Measurements from ENCODE around the gene FOXA1.

The FOXA1 gene

DNA sequence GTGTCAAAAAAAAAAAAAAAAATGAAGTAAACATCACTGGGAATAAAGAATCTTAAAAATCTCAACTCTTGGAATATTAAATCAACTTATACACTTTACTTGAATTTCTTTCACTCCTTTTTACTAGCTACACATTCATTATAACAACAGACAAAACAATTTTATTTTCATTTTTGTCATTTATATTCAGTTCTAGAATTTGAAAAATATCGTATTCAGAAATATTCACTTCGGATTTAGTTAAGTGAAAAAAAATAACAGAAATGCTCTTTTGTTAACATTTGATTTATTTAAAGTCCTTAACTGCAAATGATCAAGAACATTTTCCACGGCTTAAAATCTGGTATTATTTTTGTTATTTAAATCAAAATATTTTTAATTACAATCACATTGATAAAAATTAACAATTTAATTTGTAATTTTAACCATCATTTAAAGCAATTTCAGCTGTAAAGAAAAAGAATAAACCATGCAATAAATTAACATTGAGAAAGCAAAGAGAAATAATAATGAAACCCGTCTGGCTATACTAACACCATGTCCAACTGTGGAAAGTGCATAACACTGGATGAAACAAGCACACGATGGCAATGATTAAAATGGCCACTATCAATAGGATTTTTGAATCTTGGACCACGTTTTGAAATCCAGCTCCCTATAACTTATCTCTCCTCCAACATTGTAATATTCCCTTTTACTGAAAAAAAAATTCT is 5.2 kb downstream of the FOXA1 start:
- TF ChIP-seq GATA3 (IDR thresholded peaks at IDR 0.05; ENCODE audit: low read depth, low read length) (no peak), GATA2 (IDR thresholded peaks at IDR 0.05; ENCODE audit: low read depth, low read length) (no peak)

DNA sequence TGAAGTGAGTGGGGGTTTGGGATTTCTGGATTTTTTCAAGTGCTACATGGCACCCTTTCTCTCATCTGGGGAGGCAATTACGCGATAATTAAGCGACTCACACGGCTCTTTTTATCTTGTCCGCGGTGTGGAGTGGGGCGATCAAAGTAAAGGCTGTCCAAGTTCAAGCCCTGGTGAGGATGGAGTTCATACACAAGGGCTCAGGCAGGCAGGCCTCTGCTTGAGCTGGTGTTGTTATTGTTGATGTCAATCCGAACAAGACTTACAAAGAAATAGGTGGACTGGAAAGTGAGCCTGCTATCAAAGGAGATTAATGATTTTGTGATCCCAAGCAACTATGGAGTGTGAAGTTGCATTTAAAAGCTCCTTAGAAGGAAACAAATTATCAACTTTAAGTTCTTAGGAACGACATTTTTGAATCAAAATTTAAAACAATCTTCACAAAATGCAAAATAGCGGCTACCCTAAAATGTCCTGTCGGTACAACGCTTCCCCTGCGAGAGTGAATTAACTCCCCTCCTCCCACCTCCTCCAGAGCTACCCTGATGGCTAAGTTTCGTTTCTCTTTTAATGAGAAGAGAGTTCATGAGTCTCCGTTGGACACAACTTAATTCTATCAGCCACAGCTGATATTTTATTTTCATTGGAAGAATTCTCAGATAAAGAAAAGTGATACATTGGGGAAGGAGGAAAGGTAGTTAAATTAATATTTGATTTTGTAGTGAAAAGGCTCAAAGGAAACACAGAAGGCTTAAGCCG is 5.9 kb downstream of the FOXA1 start:
- TF ChIP-seq GATA3 (IDR thresholded peaks at IDR 0.05; ENCODE audit: low read depth, low read length) (no peak), GATA2 (IDR thresholded peaks at IDR 0.05; ENCODE audit: low read depth, low read length) (no peak)

DNA sequence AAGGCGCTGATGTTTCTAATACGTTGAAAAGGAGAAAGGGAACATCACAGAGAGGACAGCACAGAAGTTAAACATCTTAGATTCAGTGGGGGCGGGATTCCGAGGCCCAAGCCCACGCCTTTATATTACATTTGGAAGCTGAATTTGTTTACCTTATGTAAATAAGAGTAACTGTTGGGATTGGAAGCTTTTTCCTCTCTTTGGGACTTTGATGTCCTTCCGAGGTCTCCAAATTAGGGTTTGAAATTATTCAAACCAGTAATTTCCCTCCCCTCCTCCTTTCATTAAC is 6.4 kb downstream of the FOXA1 start:
- TF ChIP-seq GATA3 (IDR thresholded peaks at IDR 0.05; ENCODE audit: low read depth, low read length): no peak

DNA sequence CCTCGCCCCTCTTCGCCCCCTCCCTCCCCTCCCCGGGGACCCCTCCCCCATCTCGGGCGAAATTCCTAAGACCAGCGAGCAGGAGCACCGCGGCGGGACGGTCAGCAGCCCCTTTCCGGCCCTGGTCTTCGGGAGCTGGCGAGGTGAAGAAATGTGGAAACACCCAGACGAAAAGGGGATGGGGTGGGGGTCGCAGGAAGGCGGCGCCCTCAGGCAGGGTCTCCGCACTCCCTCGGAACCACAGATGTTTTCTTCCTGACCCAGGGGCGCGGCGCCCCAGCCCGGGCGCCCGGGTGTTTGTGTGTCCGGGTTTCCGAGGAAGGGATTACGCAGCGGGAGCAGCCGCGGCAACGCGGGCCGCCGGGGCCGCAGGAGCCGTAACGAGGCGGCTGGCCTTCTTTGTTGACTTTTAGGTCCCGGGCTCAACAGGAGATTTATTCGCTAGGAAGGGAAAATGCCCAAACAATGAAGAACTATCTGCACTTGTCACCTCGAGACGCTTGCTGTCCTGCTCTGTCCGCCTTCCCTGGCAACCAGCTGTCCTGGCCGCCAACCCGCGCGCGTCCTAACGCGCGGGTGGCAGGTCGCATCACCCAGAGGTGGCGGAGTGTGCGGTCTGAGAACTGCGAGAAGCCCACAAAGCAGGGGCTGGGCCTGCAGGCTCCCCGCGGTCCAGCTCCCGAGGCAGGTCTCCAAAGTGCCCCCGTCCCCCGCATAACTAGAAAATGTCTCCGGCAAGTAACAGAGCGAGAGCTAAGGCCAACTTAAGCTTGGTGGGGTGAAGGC is 7.0 kb downstream of the FOXA1 start:
- no peak for TF ChIP-seq GATA2 (IDR thresholded peaks at IDR 0.05; ENCODE audit: low read depth, low read length)

DNA sequence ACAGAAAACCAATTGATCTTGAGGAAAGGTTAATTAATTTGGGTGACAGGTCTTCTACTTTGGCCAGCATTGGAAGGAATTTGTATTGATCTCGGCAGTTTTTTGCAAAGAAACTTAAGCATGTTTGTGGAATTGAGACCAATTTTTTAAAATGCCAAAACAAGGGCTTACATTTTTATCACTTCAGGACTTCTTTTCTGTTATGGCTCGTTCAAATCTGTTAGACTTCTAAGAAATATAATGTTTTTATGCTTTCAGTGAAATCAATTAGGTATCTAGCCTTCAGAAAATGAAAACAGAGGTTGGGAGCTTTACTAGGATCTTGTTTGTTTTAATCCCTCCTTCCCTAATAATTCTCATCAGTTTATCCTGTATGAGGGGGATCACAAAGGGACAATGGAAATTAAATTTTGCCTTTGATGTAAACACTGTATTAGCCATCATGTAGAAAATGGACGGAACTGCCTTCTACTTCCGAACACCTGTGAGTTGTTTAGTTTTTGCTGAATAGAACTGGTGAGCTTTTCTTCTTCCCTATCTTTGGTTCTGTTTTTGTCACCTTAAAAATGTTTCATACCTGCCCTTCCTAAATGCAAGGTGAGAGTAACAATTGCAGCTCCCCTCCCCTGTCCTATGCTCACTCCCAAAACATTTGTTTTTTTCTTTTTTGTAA is 7.8 kb downstream of the FOXA1 start:
- TF ChIP-seq GATA2 (IDR thresholded peaks at IDR 0.05; ENCODE audit: low read depth, low read length) (no peak), GATA3 (IDR thresholded peaks at IDR 0.05; ENCODE audit: low read depth, low read length) (no peak)

DNA sequence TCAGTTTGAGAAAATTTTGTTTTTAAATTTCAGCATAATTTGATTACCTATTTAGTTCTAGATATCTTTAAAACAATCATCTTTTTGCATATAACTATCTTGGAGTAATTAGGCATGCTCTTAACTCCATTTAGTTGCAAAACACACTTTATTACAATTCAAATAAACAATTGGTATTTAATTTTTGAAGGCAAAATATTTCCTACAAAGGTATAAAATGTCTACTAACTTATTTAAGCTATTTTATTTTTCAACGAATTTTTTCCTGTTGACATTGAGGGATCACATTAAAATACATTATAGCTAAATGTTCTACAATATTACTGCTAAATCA is 8.3 kb downstream of the FOXA1 start:
- no peak for TF ChIP-seq GATA3 (IDR thresholded peaks at IDR 0.05; ENCODE audit: low read depth, low read length)
- no peak for TF ChIP-seq GATA2 (IDR thresholded peaks at IDR 0.05; ENCODE audit: low read depth, low read length)

DNA sequence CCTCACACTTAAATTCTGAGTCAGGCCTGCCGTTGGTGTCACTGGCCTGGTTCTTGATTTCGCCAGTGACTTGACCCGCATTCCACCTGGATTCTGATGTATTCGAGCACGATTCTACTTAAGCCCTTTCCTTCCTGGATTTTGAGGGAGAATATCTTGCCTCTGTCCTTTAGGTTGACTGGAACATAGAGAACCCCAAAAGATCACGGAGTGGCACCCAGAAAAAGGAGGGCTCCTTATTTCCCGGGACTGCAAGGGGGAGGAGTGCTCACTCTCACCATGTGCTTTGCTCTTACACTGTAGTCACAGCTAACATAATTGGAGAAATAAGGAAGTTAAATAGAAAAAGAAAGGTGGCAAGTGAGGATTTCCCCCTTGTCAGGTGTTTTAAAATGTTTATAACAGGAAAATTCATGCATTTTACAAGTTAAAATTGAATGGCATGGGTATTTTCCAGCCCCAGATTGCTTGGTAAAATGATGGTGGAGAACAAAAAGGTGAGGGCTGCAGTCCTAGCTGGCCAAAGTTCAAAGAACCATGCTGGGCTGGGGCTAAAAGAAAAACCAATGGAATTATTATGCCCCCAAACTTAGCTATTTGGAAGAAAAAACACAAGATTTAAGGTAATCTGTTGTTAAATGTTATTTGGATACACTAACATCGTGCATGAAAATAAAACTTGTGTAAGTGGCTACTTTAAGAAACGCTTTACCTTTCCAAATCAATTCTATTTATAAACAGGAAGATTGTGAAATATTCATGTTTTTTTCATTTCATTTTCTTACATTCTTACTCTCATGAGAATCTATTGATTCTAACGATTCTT is 8.9 kb downstream of the FOXA1 start:
- TF ChIP-seq GATA2 (IDR thresholded peaks at IDR 0.05; ENCODE audit: low read depth, low read length) (no peak), GATA3 (IDR thresholded peaks at IDR 0.05; ENCODE audit: low read depth, low read length) (no peak)

DNA sequence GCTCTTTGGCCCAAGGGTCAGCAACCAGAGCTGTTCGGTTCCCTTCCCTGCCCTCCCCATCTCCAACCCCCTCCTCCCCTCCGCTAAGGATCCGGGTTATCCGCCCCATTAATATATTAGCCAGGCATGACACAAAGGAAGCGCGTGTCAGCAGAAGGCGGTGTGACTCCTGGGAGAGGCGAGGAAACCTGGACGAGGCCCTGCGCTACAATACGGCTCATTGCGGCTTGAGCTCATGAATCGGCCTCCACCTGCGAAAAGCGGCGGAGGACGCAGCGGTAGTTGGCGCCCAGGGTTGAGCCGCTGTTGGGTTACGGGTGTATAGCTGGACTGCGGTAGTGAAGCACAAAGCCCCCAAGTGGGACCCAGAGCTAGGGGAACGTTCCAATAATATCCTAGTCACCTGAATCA is 9.9 kb downstream of the FOXA1 start:
- no peak for TF ChIP-seq GATA2 (IDR thresholded peaks at IDR 0.05; ENCODE audit: low read depth, low read length)
- no peak for TF ChIP-seq GATA3 (IDR thresholded peaks at IDR 0.05; ENCODE audit: low read depth, low read length)

DNA sequence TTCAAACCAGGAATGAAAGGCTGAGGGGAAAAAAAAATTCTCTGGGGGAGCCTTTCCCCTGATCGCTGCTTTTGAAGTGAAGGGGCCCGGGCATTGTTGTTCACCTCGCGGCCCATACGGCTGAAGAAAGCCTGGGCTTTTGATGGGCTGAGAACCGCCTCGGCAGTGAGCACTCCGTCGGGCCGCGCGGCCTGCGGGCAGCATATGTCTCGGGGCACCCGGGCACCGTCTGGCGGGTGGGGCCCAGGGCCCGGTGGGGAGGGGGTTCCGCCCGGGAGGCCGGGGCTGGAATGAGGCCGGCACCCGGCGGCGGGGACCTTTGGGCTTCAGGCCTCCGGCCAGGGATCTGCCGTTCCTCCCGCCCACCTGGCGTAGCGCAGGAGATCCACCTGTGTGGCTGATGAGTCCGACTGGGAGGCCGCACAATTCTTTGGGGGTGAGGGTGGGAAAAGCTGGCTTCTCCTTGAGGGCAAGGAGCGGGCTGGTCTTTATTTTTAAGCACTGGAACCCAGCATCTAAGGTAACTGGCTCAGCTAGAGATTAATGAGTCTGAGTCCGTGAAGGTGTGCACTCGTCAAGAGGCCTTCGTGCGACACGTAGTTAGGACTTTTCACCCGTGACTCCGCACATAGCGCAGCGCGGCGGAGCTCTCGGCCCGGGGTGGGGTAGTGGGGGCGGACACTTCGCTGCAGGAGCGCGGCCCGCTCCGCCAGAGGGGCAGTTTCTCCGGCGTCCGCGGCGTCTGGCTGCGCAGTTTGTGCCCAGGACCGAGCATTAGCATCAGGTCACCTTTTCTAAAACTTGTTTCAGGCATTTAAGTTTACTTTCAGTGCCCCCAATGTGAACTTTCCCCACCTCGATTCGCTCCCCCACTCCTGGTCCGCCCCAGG is 10.6 kb downstream of the FOXA1 start:
- TF ChIP-seq GATA3 (IDR thresholded peaks at IDR 0.05; ENCODE audit: low read depth, low read length): no peak
- no peak for TF ChIP-seq GATA2 (IDR thresholded peaks at IDR 0.05; ENCODE audit: low read depth, low read length)

DNA sequence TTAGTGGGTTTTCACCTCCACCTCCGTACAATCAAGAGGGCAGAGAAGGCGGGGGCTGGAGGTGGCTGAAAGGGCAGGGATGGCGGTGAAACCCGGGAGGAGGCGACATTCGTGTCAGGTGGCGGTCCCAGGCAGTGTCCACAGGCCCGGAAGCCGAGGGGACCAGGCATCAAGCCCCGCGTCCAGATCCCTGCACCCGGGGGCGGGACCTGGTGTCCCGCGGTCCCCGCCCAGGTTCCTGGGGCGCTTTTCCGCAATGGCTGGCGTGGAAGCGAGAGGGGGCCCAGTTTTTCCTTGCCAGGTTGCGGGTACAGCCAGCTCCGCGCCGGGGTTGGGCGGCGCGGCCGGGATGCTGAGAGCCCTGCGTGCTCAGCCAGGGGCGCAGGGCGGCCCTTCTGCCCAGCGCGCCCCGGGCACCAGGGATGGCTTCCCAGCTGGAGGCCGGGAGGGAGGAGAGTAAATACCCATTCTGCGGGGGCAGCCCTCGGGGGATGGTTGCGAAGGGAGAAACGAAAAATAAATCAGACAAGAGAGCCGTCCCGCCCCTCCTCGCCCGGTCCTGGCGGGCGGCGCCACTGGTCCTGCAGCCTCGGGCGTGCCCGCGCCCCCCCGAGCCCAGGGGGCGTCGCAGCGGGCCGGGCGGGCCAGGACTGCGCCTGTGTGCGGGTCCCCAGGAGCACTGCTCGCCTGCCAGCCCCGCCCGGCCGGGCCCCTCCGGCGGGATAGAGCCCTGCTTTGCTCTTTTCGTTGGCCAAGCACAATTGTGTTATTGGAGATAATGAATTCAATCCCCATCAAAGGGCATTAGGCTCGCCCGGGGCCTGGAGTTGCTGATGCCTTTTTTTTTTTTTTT is 11.5 kb downstream of the FOXA1 start:
- TF ChIP-seq GATA2 (IDR thresholded peaks at IDR 0.05; ENCODE audit: low read depth, low read length): no peak
- no peak for TF ChIP-seq GATA3 (IDR thresholded peaks at IDR 0.05; ENCODE audit: low read depth, low read length)

DNA sequence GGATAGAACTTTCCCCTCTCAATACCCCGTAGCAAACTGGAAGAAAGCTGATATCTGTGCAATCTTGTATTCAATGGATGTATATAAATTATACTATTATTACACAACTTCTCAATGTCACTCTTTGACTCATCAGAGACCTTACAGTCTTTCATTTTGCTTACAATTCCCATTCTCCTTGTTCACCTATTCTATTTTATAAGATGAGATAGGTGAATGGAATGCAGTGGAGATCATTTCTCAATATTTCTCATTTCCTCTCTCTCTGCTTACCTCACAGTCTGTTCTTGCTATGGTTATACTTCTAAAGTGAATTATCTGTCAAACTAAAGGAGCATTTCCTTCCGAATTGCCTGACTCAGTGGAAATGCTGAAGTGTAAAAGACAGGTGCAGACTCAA is 14.9 kb downstream of the FOXA1 start:
- no peak for TF ChIP-seq GATA2 (IDR thresholded peaks at IDR 0.05; ENCODE audit: low read depth, low read length)
- no peak for TF ChIP-seq GATA3 (IDR thresholded peaks at IDR 0.05; ENCODE audit: low read depth, low read length)

DNA sequence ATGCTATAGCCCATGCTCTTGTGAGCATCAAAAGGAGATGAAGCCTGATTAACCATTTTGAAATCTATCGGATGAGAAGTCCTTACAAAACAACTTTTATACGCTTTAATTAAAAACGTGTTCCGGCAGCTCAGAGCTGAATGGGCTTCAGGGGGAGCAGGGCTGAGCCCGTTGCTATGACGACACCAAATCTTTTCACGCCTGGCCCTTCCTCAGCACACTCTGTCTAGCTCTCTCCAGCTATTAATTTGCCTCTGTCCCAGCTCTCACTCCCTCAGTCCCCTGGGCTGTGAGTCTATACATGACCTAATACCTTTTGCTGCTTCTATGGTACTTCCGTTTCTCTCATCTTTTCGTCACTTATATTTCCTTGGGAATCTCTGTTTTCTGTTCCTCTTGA is 15.8 kb downstream of the FOXA1 start:
- no peak for TF ChIP-seq GATA3 (IDR thresholded peaks at IDR 0.05; ENCODE audit: low read depth, low read length)
- TF ChIP-seq GATA2 (IDR thresholded peaks at IDR 0.05; ENCODE audit: low read depth, low read length): no peak
